ENCODE measurements around the gene NUP54.

NUP54 gene

GRCh38 chr4:76144546-76144945, 3.7 kb downstream of the NUP54 start:
- DNase-seq (ENCODE audit: low read depth in 2 of 2), result no peak

GRCh38 chr4:76141241-76141640, 7.0 kb downstream of the NUP54 start:
- DNase-seq (ENCODE audit: low read depth in 2 of 2), result no peak

- DNase-seq (ENCODE audit: low read depth in 2 of 2), result no peak
Measured at GRCh38 chr4:76127754-76128153, 20.4 kb downstream of the NUP54 start.

DNA sequence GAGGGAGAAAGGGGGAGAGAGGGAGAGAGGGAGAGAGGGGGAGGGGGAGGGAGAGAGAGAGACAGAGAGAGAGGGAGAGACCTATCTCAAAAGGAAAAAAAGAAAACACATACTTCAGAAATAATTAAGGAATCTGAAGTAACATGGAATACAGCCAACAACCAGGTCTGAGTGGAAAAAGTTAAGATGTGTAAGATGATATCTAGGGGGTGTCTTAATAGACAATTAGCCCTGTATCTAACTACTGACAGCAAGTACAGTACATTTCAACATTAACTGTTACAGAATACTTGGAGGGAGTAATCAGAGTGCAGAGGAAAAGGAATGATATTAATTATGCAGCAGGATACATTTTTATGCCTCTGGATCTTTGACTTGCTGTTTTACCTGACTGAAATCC, 22.4 kb downstream of the NUP54 start:
- DNase-seq (ENCODE audit: low read depth in 2 of 2), result no peak

DNA sequence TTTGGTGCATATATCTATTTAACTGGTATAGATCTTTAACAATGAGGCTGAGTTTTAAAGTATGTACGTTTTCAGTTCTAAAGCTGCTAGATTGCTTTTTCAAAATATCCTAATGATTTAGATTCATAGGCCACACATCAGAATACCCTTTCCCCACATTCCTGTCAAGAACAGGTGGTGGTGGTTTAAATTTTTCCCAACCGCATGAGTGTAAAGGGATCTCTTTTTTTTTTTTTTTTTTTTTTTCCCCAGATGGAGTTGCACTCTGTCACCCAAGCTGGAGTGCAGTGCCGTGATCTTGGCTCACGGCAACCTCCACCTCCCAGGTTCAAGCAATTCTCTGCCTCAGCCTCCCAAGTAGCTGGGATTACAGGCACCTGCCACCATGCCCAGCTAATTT, 28.0 kb downstream of the NUP54 start:
- no peak for DNase-seq (ENCODE audit: low read depth in 2 of 2)

- no peak for DNase-seq (ENCODE audit: low read depth in 2 of 2)
Measured at GRCh38 chr4:76117536-76117935, 30.7 kb downstream of the NUP54 start.

DNA sequence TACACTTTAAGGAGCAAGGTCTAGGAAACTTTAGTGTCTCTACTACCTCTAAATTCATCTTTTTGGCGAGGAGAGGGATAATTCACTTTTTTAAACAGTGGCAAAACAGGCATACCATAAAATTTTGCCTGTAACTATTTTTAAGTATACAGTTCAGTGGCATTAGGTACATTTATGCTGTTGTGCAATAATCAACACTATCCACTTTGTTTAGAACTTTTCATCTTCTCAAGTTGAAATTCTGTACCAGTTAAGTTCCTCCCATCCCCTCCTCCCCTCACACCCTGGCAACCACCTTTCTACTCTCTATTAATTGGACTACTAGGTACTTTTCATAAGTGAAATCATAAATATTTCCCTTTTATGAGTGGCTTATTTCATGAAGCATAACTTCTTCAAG, 31.4 kb downstream of the NUP54 start:
- no peak for DNase-seq (ENCODE audit: low read depth in 2 of 2)

GRCh38 chr4:76108467-76109181, 39.6 kb downstream of the NUP54 start:
- no peak for DNase-seq (ENCODE audit: low read depth in 2 of 2)

DNA sequence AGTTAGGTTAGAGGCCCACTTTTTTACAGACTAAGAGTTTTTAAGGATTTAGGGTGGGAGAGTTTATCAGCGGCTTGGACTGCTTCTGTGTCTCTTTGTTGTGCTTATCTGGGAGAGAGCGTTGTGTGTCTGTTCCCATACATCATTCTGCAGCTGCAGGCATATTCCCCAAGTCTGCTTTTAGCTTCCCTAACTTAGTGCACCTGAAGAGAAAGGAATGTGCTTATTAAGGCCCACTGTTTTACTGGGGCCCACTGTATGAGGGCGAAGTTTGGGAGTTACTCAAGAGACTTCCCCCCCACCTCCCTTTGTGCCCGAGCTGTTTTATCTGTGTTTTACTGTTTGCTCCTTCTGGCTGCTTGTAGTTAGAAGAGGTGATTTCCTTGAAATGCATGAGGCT, 41.8 kb downstream of the NUP54 start:
- DNase-seq (ENCODE audit: low read depth in 2 of 2), result no peak

GRCh38 chr4:76105652-76106051, 42.5 kb downstream of the NUP54 start:
- DNase-seq (ENCODE audit: low read depth in 2 of 2), result no peak

DNA sequence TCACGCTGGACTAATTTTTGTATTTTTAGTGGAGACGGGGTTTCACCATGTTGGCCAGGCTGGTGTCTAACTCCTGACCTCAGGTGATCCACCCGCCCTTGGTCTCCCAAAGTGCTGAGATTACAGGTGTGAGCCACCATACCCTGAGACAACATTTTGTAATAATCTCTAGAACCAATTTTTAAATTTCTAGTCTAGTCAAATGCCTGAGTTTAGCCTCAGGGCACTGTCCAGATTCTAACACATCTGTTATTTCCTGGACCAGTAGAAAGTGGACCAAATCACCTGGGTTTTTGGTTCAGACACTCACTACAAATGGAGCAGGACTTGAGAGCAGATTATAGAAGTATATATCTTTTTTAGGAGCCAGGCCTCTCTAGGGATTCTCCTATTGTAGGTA, 52.1 kb downstream of the NUP54 start:
- no peak for DNase-seq (ENCODE audit: low read depth in 2 of 2)

DNA sequence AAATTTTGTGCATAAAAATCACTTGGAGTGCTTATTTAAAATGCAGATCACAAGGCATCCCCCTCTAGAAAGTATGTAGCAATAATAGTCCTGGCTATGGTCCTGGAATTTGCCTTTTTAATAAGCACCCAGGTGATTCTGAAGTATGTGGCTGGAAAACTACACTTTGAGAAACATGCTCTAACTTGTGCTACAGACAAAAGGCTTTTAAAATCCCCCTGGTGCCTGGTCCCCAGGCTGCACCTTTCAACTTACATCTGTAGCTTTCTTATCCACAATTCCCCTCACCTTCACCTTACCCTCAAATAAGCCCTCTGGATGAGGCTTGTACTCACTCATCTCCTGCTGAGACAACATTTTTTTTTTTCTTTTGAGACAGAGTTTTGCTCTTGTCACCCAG, 52.6 kb downstream of the NUP54 start:
- DNase-seq (ENCODE audit: low read depth in 2 of 2), result no peak

DNA sequence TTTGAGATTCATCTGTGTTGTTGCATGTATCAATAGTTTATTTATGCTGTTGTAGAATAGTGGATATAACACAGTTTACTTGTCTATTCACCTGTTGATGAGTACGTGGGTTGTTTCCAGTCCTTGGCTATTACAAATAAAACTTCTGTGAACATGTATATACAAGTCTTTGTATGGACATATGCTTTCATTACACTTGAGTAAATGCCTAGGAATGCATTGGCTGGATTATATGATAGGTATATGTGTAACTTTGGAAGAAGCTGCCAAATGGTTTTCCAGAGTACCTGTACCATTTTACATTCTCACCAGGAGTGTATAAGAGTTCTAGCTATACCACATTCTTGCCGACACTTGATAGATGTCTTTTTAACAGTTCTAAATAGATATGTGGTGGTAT, 57.1 kb downstream of the NUP54 start:
- no peak for DNase-seq (ENCODE audit: low read depth in 2 of 2)

DNA sequence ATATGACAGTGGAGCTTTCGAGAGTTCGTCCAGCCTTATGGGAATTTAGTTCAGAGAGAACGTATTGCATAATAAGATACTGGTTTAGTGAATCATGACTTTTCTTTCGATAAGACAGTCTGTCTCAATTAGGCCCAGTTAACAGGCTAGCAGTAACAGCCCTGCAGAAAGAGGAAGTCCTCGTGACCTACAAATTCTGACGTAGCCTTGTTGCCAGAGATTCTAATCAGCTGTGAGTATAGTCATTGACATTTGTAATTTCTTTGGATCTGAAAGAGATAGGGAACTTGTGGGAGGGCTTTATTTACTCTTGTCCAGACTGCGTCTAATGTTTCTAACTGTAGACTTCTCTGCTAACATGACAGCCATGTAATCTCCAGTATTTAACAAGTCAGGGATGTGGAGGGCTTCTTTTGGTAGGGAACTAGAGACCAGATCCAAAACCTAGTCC, 57.9 kb downstream of the NUP54 start:
- no peak for DNase-seq (ENCODE audit: low read depth in 2 of 2)

GRCh38 chr4:76088719-76089118, 59.5 kb downstream of the NUP54 start:
- DNase-seq (ENCODE audit: low read depth in 2 of 2), result no peak

GRCh38 chr4:76087007-76087769, 61.0 kb downstream of the NUP54 start:
- DNase-seq (ENCODE audit: low read depth in 2 of 2), result no peak

DNA sequence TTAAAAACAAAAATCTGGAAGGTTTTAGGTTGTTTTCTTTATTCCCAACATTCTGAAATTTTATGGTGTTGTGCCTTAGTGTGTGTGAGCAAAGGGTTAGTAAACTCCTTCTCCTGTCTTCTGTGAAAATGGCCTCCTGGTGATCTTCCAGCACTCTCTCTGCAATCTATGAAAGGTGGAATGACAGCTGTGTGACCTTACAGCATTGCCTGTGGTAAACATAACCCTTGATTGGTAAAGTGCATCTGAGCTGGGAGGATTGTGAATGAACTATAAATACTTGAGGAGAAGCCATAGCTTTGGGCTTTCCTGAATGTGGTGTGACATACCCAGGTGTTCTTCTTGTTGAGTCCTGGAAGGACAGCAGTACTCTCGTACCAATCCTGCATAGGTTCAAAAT, 63.7 kb downstream of the NUP54 start:
- DNase-seq (ENCODE audit: low read depth in 2 of 2), result no peak

DNA sequence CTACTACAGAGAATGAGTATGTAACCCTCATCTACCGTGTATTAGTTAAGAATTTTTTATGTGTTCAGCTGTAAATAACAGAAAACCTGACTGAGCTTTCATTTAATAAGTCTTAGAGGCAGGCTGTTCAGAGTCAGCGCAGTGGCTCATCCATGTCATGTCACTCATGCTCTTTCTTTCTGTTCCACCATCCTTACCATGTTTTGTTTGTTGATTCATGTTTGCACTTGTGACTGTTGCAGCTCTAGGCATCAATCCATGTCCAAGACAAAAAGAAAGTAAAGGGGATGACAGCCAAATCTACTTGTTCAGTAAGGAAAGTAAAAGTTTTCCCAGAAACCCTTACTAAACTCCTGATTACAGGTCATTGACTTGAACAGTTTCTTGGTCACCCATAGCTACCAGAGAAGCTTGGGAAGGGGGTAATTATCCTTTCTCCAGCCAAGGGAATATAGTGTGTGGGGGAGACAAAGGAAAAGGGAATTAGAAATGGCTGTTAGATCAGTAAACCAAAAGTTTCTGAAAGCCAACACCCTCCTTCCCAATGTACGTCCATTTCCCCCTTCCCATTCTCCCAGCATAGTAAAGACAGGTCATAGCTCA, 64.7 kb downstream of the NUP54 start:
- DNase-seq (ENCODE audit: low read depth in 2 of 2), result no peak

- DNase-seq (ENCODE audit: low read depth in 2 of 2), result no peak
Measured at GRCh38 chr4:76078033-76078613, 70.1 kb downstream of the NUP54 start.

DNA sequence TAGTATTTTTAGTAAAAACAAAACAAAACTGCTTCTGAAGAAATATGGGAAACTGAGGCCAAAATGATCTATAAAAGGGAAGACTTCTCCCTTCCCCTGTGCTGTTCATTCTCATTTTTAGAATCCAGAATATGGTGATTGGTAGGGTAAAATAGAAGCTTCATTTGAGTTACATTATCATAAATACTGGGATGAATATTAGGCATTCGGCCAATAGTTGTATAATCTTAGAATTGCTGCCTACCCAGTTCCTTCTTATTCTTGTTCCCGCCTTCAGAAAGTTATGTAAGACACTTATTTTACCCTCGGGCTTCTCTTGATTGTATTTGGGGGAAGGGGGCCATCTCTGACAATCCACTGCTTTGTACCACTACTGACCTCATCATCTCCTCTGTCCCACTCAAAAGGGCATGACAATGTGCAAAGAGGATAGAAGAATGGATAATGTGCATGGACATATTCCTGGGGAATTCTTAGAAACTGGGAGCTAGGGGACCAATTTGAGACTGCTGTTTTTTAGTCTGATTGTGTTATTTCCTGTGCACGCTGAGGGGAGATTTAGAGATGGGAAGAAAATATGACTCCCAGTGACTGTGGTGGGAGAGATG, 73.1 kb downstream of the NUP54 start:
- DNase-seq (ENCODE audit: low read depth in 2 of 2), result no peak

DNA sequence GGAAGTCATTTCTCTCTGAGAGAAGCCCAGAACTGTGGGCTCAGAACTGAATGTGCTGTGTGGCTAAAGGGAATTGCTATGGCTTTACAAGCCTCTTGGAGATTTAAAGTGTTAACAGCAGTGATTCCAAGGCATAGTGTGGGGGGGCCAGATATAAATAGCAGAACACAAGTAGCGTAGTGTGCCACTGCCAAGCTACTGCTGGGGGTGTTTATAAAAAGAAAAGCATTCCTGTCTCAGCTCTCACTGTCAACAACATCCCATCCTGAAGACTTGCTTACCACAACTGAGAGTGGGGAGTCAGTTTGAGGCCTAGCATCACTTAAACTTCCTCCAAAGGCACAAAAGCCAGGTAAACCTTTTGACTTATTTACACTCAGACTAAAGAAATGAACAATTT, 73.7 kb downstream of the NUP54 start, which contains the start of gene ART3:
TSS of gene ART3 (plus strand) at position 242 of the 400 bp plus-strand sequence. CDS start 1,181 bp downstream, outside the sequence.
- no peak for DNase-seq (ENCODE audit: low read depth in 2 of 2)

DNA sequence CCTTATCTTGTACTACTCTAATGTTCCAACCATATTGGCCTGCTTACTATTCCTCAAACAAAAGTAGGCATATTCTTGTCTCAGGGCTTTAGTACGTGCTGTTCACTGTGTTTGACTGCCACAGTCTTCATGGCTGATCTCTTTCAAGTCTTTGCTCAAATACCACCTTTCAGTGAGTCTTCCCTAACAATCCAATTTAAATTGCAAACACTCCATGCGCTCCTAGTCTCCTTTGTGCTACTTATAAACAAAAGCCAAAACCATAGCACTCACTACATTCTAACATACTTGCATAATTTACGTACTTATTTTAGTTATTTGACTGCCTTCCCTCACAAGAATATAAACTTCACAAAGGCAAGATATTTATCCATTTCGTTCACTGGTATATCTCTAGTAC, 75.4 kb downstream of the NUP54 start:
- no peak for DNase-seq (ENCODE audit: low read depth in 2 of 2)
